Stimulated activated CD8-positive, alpha-beta memory T cell treated with anti-CD3 and anti-CD28 coated beads, Interleukin-15, amount 100 ng/mL, for 24 hours (primary cell): ENCODE results near the gene PNPLA7.
A peak's percentile ranks its signal among the peaks of the same experiment; 100 is the strongest.
"Not testable (repeated sequence)": the region's sequence is repeated elsewhere in the genome, so short reads cannot be mapped to it uniquely, and the experiment has no call there.

Source experiments
- DNase-seq: peaks from one replicate; pipeline ENCODE4 v3.0.0-alpha.2; 2020; ENCODE audit warnings: low read depth

Gene PNPLA7

GRCh38 chr9:137575364-137575715, 25.1 kb upstream of the PNPLA7 start:
- no peak for DNase-seq

GRCh38 chr9:137574192-137574591, 24.0 kb upstream of the PNPLA7 start:
- no peak for DNase-seq

GRCh38 chr9:137570566-137570965, 20.4 kb upstream of the PNPLA7 start:
- DNase-seq: no peak

- DNase-seq: no peak
Observed at GRCh38 chr9:137569609-137570203, 19.5 kb upstream of the PNPLA7 start.

- not testable (repeated sequence) for DNase-seq
Observed at GRCh38 chr9:137568445-137568844, 18.2 kb upstream of the PNPLA7 start.

- DNase-seq: no peak
Observed at GRCh38 chr9:137564817-137565411, 14.7 kb upstream of the PNPLA7 start.

DNA sequence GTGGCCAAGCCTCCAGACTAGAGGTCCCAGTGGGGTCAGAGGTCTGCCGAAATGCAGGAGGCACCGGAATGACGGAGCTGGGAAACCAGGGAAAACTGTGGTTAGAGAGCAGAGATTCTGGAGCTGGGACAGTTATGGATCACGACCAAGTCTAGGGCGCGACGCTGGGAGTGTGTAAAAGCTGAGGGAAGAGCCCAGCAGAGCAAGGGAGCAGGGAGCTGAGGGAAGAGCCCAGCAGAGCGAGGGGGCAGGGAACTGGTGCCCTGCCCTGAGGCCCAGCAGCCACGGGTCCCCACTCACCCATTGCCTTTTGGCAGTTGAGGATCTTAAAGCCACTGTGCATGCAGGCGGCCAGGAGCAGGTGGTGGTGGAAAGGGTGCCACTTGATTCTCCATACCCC, 13.9 kb upstream of the PNPLA7 start:
- no peak for DNase-seq

GRCh38 chr9:137558127-137558526, 7.9 kb upstream of the PNPLA7 start:
- no peak for DNase-seq

DNA sequence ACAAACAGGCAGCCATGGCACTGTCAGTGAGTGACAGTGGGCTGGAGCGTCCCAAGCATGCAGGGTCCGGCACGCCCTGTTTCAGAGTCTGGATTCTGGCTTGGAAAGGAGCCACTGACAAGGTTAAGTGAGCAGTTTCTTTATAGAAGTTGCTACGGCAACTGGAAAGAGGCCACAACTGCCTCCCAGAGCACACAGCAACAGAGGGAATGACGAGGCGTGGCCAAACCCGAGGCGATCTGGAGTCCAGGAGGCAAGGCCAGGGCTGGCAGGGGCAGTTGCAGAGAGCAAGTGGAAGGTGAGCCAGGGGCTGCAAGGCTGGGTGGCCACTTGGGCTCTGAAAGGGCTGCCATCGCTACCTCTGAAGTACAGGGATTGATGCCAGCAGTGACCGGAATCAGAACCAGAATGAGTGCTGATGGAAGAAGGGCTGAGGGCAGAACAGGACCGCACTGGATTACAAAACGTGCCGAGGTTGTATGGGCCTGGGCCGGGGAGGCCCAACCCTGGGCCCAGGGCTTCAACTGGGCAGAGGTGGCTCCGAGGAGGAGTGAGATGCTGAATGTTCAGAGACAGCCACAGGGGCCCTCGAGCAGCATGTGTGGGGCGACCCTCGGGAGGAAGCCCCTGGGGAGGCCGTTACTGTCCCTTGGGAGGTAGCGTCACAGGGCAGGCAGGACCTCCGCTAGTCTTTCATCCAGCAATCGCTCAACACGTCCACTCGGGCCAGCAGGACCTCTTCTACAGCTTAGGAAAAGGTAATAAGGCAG, 6.1 kb upstream of the PNPLA7 start:
- no peak for DNase-seq

DNA sequence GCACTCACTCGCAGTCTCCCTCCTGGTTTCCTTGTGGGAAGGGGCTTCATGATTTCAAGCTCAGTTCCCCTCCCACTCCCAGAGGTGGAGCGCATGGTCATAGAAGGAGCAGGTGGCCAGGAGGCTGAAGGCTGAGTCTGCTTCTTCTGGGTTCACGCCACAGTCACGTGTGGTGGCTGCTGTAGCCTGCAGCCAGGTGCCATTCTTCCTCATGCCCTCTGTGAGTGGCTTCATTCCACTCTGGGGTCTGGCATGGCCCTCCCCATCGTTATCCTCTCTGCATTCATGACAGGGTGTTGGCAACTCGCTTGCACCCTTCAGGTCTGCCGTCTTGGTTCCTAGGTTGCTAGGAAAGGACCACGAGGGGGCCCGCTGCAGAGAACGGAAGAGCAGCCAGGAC, 5.0 kb upstream of the PNPLA7 start:
- DNase-seq: no peak

- DNase-seq: no peak
Observed at GRCh38 chr9:137554349-137554748, 4.1 kb upstream of the PNPLA7 start.

- DNase-seq: not testable (repeated sequence)
Observed at GRCh38 chr9:137553654-137554053, 3.5 kb upstream of the PNPLA7 start.

DNA sequence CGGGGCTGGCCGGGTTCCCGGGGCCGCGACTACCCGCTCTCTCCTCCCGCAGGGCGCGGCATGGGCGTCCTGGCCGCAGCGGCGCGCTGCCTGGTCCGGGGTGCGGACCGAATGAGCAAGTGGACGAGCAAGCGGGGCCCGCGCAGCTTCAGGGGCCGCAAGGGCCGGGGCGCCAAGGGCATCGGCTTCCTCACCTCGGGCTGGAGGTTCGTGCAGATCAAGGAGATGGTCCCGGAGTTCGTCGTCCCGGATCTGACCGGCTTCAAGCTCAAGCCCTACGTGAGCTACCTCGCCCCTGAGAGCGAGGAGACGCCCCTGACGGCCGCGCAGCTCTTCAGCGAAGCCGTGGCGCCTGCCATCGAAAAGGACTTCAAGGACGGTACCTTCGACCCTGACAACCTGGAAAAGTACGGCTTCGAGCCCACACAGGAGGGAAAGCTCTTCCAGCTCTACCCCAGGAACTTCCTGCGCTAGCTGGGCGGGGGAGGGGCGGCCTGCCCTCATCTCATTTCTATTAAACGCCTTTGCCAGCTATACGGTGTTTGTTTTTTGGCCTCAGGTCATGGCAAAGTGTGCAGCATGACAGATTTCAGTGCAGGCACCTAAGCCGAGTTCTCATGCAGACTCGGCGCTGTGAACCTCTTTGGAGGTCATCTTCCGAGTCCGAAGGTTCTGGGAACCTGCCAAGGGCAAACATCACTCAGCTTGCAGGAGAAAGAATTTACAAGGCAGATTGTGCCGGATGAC, 2.0 kb upstream of the PNPLA7 start:
- DNase-seq: no peak

DNA sequence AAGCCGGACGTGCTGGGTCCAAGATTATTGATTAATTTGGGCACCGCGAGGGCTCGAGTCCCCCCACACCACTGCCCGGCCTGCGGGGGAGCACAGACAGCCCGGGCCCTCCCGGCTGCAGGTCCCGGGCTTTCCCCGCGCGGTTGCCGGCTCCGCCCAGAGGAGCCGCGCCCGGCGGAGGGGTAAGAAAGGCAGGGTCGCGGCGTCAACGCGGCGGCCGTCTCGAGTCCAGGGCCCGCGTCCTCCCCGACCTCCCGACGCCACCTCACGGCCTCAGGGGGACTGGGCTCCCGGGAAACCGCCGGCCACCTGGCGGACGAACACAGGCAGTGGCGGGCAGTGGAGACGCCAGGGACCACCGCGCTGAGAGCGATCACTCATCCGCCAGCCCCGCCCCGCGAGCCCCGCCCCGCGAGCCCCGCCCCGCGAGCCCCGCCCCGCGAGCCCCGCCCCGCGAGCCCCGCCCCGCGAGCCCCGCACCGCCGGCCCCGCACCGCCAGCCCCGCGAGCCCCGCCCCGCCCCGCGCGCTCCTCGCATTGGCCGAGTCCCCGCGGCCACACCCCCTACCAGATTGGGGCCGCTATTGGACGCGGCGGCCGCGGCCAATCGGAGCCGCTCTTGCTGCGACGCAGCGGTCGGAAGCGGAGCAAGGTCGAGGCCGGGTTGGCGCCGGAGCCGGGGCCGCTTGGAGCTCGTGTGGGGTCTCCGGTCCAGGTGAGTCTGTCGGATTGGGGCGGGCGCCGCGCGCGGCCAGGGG, 1.2 kb upstream of the PNPLA7 start, which contains the start of gene MRPL41:
MRPL41 (plus strand) TSS at position 616 of the 758 bp plus-strand sequence. CDS start 203 bp downstream, outside the sequence.
- peak; percentile 76 for DNase-seq

DNA sequence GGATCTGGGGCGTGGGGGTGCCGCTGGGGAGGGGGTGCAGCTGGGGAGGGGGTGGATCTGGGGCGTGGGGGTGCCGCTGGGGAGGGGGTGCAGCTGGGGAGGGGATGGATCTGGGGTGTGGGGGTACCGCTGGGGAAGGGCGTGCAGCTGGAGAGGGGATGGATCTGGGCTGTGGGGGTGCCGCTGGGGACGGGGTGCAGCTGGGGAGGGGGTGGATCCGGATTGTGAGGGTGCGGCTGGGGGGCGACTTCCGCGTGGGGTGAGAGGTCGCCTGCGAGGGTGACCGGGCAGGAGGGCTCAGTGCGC, 709 bp upstream of the PNPLA7 start:
- not testable (repeated sequence) for DNase-seq

DNA sequence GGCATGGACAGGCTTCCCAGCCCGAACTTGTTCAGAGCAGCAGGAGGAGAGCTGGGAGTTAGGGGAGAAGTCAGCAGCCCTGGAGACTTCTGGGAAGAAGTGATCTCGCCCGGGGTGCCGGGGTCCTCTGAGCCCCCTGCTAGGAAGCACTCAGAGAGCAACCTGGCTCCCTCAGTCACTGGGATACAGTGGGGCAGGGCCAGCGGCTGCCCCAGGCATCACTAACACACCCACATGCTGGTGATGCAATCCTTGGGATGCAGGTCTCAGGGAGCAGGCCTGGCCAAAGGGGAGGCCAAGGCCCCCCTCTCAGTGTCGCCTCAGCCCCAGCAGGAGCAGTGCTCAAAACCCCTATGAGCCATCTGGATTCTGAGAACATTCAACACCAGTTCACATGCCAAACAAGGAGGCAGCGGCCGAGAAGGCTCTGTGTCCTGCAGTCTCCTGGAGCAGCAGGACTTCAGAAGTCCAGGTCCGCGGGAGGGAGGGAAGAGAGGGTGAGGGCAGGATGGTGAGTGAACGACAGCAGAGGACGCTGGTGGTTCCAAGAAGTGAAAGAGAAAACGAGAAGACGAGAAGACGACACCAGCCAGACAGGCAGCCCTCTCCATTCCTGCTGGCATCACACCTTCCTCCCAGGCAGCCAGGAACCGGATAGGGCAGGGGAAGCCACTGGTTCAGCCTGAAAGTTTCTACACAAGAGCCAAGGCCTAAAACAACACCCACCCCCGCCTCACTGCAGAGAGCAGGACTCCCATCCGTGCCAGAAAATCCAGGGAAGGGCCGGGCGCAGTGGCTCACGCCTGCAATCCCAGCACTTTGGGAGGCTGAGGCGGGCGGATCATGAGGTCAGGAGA, 2.3 kb downstream of the PNPLA7 start:
- DNase-seq: no peak

- DNase-seq: no peak
Observed at GRCh38 chr9:137545123-137545522, 5.1 kb downstream of the PNPLA7 start.

- DNase-seq: no peak
Observed at GRCh38 chr9:137544176-137544760, 5.9 kb downstream of the PNPLA7 start.

DNA sequence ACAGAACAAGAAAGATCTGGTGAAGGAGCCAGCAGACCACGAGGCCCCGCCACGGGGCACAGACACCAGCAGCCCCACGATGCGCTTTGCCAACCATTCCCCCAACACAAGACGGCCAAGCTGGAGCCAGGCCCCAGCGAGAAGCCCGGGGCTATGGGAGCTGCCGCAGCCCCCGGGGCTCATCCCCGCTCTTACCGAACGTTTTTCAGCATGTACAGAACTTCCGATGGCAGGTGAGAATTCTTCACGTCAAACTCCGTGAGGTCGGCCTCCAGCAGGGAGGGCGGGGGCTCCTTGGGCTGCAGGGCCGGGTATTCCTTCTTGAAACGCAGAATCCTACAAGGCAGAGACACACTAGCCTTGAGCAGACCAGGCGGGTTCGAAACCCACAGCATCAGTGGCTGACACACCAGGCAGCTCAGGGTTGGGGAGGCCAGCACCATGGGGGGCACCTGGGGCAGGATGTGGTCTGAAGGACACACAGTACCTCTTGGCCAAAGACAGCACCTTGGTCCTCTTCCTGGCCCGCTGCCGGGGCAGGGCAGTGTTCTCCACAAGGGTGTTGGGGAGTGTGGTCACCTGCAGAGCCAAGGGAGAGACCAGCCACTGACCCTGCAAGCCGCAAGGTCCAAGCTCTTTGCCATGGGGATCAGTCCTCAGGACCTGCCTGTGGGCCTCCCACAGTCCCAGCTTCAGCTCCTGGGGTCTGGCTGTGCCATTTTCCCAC, 6.8 kb downstream of the PNPLA7 start:
- DNase-seq: no peak

DNA sequence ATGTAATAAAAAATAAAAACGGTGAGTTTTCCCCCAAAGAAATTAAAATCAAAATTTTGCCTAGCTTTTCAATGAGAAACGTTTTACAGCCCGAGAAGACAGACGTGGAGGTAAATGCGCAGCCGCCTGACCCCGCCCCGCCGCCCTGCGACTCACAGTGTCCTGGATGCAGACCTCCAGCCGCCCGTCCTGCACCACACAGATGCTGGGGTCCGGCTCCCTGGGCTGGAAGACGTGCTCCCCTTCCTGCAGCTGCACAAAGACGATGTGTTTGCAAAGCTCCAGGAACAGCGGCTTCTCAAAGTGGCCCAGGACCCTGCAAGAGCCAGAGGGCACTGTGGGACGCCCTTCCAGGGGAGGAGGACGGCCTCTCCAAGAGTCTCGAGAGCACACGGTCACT, 7.7 kb downstream of the PNPLA7 start:
- DNase-seq: no peak
